GM19238 (cell line): ENCODE data around the gene TRPM5.
A peak's percentile ranks its signal among the peaks of the same experiment; 100 is the strongest.

Experiments
- DNase-seq: peaks from one replicate; pipeline ENCODE4 v3.0.0; 2011; ENCODE audit warnings: low spot score; ENCODE audit not compliant: insufficient read length

The TRPM5 gene

DNA sequence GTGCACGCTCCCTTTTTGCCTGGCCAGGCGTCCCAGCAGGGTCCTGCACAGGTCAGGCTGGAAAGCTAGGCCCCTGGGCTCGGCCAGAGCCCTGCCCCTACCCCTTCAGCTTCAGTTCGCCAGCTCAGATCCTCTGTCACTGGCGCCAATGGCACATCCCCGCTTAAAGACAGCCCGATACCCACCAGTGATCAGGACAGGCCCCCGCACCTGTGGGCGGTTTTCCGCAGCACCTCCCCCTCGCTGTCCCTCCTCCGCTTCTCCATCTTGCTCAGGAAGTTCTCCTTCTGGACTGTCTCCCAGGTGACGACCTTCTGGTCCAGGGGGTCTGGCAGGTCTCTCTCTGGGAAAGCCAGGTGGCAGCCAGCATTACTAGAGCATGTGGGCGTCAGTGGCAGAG lies 37.9 kb downstream of the TRPM5 start:
- DNase-seq: no peak

DNA sequence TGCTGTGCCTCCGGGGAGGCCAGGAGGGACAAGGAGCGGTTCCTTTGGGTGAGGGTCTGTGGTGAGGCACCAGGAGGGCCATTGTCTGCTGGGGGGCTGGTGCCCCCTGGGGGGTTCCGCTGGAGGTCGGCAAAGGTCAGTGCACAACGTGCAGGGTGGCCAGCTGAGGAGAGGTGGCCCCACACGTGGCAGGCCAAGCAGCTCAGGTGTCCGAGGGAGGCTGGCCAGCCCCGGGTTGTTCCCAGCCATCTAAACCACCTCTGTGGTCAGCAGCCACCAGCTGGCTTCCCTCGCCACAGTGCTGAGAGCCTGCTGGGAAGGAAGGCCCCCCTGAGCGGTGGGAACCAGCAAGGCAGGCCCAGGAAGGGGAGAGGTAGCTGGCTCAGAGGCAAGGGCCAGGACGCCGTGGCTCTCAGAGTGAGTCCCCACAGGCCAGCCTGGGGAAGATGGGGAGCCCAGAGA lies 39.5 kb downstream of the TRPM5 start:
- no peak for DNase-seq

DNA sequence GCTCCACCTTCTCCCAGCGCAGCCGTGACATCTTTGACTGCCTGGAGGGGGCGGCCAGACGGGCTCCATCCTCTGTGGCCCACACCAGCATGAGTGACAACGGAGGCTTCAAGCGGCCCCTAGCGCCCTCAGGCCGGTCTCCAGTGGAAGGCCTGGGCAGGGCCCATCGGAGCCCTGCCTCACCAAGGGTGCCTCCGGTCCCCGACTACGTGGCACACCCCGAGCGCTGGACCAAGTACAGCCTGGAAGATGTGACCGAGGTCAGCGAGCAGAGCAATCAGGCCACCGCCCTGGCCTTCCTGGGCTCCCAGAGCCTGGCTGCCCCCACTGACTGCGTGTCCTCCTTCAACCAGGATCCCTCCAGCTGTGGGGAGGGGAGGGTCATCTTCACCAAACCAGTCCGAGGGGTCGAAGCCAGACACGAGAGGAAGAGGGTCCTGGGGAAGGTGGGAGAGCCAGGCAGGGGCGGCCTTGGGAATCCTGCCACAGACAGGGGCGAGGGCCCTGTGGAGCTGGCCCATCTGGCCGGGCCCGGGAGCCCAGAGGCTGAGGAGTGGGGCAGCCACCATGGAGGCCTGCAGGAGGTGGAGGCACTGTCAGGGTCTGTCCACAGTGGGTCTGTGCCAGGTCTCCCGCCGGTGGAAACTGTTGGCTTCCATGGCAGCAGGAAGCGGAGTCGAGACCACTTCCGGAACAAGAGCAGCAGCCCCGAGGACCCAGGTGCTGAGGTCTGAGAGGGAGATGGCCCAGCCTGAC lies 41.2 kb downstream of the TRPM5 start:
- no peak for DNase-seq

DNA sequence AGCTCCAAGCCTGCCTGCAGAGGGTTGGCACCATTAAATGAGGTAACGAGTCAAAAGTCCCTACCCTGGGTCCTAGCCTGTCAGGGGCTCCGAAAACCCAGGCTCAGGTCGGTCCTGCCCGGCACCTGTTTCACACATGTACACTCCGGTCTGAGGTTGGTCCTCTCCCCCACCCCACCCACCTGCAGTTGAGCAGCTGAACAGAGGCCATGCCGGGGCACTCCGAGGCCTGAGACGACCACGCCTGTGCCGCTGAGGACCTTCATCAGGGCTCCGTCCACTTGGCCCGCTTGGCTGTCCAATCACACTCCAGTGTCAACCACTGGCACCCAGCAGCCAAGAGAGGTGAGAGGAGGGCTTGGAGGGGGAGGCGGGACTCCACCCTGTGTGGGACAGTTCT lies 42.2 kb downstream of the TRPM5 start:
- DNase-seq: no peak

DNA sequence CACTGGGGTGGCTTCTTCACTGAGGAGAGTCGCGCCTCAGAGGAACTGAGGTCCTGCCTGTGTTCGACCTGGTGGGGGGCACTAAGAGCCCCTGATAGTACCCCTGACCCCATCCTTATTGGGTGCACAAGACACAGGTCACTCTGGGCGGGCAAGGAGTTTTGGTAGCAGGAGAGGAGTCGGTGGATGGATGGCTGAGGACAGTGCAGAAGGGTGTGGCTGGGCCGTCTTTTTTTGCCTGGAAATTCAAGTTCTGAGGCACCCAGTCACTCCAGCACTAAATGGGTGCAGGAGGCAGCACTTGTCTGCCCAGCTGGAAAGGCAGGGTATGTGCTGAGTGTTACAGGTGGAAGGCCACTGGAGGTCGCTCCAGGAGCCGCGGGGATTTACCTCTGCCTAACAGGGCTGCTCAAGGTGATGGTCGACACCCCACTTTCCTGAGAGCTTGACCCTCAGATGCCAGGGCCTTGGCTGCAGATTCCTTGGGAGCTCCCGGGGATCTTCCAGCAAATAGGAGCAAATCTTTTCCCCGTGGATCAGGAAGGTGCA lies 42.8 kb downstream of the TRPM5 start:
- no peak for DNase-seq

DNA sequence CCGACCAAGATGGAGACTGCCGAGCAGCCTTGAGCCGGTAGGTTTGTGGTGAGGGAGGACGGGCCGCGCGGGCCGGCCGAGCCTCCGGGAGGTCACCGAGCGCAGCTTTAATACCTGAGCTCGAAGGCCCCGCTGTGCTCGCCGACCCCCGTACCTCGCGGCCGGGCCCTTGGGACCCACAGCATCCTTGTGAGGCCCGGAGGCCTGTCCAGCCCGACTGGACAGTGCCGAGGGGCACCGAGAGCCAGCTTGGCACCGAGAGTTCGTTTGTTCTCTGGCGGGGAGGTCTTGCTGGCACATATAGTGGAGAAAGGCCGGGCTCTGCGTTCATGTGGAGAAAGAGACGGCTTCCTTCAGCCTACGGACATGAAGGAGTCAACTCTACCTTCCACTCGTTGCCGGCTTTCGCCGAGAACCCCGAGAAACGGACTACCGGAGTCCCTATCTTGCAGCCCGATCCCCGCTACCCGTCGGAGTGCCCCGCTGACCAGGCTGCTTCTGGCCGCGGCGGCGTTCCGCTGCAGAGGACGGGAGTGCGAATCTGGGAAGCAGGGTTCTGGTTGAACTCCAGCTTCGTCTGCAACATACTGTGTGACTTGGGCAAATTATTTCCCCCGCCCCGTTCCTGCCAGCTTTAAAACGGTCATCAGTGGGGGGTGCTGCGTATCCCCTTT lies 43.4 kb downstream of the TRPM5 start:
- no peak for DNase-seq

DNA sequence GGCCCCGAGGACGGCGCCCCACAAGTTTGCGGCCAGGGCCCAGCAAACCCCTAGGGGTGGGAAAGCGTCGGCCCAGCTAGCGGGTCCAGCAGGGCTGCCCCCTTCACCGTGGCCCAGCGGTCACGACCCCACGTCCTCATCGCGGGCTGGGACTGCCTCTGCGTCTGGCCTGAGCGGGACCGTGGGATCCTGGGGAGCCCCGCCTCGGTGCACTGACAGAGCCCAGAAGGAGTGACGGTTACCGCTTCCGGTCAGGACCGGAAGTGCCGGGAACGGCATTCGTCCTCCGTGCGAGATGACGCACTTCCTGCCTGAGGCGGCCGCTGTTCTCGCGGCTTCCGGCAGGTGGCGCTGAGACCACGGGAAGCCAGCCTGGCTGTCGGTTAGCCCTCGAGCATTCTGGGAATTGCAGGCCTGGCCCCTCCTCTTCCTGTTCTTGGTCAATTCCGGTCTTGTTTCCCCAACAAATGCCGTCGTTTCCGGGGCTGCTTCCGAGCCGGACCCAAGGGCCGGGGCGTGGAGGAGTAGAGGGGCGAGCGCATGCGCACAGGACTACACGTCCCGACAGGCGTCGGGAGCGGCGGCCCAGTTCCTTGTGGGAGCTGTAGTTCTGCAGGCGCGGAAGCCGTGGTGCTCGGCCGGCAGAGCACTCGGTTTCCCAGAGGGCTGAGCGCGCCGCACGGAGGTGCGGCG lies 44.1 kb downstream of the TRPM5 start, which contains the start of gene TSSC4:
TSSC4 (plus strand) TSS at position 682 of the 693 bp plus-strand sequence. CDS start 1,884 bp downstream, outside the sequence.
- peak; percentile 100 for DNase-seq

DNA sequence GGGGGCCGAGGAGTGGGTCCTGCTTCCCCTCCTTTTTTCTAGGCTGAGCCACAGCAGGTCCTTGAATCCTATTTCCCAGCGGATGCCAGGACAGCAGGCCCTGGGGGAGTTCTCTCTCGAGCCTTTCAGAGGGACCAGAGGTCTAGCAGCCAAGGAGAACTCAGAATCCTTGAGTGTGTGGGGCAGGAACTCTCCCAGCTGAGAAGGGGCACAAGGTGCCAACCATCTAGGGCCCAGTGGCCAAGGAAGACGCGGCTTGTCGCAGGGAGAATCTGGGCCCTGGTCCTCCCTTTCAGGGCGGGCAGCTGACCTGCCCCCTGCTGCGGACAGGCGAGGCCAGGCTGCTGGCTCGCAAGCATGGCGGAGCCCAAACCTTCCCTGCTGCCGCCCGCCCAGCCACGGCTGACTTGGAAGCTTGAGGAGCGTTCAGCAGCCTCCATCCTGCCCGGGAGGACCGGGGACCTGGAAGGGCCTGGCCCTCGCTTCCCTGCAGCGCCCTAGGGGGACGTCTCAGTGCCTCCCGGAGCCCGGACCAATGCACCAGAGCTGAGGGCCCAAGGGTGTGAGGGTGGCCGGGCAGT lies 44.7 kb downstream of the TRPM5 start:
- DNase-seq: no peak

DNA sequence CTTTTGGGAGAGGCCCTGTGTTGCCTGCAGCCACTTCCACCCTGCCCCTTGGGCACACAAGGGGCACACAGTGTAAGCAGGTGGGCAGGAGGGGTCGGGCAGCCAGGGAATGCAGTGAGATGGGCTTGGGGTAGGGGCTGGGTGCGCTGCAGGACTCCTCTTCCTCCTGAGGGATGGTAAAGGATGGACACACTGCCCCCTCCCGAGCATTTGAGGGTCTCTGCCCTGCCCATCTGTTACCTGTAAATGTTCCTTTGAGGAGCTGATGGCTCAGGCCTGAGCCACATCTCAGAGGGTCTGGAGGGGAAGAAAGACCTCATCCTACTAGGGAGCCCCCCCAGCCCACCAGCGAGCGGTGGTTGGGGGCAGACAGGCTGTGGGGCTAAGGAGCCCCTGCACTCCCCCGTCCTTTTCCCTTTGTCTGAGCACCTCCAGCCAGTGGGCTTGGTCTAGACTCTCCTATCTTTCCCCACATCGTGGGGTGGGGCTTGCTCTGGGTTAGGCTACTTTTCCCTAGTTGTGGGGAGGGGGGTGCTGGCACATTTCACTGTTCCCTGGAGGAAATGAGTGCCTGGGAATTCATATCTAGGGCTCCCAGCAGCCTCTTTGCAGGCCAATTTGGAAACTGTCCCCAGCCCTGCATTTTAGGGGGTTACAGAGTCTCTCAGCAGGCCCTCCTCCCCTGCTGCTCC lies 45.5 kb downstream of the TRPM5 start:
- no peak for DNase-seq

DNA sequence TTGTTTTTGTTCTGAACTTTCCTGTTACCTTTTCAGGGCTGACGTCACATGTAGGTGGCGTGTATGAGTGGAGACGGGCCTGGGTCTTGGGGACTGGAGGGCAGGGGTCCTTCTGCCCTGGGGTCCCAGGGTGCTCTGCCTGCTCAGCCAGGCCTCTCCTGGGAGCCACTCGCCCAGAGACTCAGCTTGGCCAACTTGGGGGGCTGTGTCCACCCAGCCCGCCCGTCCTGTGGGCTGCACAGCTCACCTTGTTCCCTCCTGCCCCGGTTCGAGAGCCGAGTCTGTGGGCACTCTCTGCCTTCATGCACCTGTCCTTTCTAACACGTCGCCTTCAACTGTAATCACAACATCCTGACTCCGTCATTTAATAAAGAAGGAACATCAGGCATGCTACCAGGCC lies 47.3 kb downstream of the TRPM5 start:
- DNase-seq: no peak

DNA sequence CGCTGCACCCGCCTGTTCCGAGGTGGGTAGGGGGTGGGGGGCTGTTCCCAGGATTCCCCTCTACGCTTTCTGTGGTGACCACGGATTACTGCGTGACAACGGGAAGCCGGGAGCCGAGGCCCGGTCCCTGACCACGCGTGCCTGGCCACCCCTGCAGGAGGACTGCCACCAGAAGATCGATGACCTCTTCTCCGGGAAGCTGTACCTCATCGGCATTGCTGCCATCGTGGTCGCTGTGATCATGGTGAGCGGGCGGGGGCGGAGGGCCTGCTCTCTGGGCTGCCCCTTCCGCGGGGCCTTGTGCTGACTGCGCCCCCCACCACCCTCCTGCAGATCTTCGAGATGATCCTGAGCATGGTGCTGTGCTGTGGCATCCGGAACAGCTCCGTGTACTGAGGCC lies 47.8 kb downstream of the TRPM5 start:
- no peak for DNase-seq

DNA sequence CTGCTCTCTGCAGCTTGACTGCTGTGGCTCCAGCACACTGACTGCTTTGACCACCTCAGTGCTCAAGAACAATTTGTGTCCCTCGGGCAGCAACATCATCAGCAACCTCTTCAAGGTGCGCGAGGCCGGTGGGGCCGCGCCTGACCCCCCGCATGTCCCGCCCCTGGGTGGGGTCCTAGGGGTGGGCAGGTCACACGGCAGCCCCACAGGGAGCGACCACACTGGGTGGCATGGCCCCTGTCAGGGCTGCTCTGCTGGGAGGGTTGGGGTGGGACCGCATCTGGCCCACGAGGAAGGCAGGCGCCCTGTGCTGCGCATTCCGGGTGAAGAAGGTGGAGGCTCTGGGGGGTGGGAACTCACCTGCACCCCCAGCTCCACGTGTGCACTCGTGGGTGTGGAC lies 48.5 kb downstream of the TRPM5 start:
- DNase-seq: no peak

DNA sequence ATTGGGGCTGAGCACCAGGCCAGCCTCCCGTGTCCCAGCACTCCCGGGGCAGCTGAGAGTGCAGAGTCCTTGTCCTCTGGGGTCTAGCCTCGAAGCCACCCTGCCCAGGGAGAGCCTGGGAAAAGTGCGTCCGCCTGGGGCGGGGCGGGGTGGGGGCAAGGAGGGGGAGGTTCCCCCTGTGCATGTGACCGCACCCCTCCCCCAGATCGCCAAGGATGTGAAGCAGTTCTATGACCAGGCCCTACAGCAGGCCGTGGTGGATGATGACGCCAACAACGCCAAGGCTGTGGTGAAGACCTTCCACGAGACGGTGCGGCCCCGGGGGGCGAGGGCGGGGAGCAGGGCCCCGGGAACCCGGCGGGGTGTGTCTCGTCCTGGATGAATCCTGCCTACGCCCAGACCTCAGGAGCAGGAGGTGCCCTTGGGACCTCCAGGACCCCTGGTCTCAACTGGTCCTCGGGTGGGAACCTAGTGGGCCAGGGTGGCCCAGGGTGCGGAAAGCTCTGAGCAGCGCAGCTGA lies 49.0 kb downstream of the TRPM5 start:
- no peak for DNase-seq

DNA sequence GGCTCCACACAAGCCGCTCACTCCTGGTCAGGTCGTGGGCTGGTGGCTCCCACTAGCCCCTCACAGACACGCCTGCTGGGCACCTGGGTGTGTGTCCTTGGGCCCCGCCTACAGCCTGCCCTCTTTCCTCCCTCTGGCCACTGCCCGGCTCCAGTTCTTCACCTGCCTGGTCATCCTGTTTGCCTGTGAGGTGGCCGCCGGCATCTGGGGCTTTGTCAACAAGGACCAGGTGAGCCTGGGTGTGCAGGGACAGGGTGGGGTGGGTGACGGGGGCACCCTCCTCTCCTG lies 49.6 kb downstream of the TRPM5 start:
- no peak for DNase-seq
